GM21717 (cell line): ENCODE results near the gene MAP6.
A peak's percentile ranks its signal among the peaks of the same experiment; 100 is the strongest.
"Not testable (repeated sequence)": the region's sequence is repeated elsewhere in the genome, so short reads cannot be mapped to it uniquely, and the experiment has no call there.

ENCODE experiments used
- ATAC-seq: cut with Tn5 transposase; IDR thresholded peaks from one replicate; pipeline ENCODE4 v1.9.1; 2021; ENCODE audit warnings: mild to moderate bottlenecking, moderate library complexity; ENCODE audit not compliant: unreplicated experiment

MAP6 gene

DNA sequence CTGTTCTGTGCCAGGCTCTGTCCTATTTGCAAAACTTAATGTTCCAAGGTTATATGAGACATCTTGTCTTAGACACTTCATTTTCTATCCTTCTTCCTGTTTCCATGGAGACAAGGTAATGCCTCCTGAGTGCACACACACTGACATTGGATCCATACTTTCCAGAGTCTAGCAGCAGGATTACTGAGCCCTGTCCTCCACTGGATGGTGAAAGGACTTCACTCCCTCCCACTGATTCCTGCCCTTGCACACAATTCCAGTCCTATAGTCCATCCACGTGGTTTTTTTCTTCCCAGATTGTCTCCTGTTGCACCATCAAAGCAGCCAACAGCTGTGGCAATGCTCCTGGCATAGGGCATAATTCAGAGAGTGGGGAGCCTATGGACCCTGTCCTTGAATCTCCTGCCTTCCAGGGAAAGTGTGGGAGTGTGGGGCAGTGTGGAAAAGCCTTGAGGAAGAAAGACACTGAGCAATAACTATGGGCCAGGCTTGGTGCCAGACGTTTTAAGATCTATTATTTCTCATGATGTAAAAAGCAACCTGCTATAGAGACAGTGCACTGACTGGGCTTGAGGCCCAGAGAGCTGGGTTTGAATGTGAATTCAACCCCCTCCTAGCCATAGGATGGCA lies 75.4 kb downstream of the MAP6 start:
- ATAC-seq = no peak

DNA sequence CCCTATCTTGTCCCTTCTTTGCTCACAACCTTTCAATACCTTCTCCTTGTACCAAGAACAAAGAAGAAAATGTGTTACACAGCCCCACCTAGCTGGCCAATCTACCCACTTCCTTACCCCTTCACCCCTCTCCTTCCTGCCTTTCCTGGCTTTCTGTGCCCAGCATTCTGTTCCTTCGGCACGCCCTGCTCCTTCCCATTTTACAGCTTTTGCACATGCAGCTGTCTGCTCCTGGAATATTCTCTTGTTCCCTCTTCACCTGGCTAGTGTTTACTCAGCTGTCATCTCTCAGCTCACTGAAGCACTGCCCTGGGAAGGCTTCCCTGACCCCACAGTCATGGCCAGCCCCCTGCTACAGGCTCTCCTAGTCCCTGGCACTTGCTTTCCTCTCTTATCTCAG lies 76.1 kb downstream of the MAP6 start:
- no peak for ATAC-seq

DNA sequence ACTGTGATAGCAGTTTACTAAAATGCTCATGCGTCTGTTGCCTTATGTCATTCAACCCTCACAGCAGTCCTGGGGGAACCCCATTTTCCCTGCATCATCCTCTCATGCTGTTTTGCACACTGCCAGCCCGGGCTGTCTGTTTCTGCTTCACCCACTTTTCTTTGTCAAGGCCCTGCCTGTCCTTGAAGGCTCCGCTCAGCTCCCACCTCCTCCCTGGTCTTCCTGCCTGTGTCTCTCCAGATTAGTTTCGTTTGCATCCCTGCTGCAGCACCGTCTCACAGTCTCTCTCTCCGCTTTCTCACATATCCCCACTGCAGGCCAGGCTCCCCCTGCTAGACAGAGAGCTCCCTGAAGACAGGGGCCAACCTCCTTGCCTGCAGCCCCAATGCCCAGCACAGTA lies 76.9 kb downstream of the MAP6 start:
- no peak for ATAC-seq

DNA sequence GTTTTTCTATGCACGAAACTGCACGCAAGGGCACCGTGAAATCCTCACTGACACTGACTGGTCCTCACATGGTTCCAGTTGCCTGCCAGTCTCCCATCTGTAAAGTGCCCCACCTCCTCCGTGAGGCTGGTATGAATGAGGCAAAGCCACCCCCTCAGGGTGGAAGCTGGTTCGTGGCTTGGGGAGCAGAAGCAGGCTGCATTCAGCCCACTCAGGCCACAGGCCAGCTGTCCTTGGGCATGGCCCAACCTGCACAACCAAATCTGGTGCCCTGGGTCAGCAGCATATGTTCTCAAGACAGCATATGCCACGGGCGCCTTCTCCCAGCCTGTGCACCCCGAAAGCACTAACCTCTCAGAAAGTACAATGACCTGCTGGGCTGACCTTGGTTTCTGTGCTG lies 77.5 kb downstream of the MAP6 start:
- no peak for ATAC-seq

DNA sequence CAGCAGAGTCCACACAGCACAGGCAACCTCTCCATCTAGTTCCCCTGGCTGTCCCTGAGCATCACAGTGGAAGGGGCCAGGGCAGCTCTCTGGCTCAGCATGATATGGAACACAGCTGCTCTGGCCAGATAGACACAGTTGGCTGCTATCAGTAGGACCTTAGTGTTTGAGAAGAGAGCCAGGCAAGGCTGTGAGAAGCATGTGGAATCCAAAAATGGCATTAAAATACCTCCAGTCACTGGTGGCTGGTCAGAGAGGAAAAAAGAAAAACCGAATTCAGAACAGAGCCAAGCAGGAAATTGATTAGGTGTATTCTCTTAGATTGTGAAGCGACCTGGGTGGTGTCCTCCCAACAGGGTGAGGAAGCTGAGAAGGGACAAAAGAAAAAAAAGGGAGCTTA lies 78.9 kb downstream of the MAP6 start:
- ATAC-seq = no peak

DNA sequence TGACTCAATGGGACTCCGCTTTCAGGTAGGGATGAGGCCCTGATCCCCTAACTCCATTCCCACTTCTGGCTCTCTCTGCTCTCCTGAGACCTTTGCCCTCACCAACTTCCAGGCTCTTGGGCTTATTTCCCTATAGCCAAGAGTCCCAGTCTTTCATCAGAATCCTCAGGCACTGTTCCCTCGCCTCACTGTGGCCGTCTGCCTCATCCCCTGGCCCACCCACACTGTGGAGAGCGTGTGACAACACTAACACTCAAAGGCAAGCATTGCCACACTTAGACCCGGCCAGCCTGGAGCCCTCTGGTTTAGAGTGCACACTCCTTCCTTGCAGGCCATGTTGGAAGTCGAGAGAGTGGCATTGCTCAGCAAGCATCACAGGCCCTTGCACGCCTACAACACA lies 79.8 kb downstream of the MAP6 start:
- ATAC-seq = no peak

DNA sequence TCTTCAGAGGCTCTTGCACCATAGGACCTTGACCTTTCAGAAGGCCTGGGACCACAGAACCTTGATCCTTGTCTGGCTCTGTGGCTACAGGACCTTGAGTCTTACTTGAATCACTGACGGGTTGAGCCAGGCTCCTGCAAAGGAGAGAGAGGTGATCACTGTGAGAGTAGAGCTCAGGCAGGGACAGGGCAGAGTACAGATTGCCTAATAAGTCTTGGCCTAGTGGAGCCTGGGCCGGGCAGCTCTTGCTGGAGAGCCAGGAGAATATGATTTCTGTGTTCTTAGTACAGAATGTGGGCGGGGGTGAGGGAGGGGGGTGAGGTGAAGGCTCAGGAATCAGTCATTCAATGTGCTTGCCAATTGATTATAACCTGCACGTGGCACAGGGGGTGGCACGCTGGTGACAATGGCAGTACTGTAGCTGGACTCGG lies 80.8 kb downstream of the MAP6 start:
- ATAC-seq = no peak

DNA sequence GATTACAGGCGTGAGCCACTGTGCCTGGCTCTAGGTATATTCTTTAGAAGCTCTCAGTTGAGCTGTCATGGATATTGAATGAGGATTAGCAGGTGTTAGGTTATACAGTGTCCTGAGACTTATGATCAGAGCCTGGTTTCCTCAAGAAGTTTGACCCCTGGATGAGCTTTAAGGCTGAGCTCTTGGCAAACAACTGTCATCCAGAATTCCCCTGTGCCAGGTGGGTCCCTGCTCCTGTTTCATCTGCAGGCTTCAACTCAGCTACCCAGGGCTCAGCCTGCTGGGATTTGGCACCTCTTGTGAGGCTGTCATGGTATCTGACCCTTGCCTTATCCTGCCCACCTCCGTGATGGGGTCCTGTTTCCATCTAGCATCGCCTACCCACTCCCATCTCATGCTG lies 82.4 kb downstream of the MAP6 start:
- no peak for ATAC-seq

DNA sequence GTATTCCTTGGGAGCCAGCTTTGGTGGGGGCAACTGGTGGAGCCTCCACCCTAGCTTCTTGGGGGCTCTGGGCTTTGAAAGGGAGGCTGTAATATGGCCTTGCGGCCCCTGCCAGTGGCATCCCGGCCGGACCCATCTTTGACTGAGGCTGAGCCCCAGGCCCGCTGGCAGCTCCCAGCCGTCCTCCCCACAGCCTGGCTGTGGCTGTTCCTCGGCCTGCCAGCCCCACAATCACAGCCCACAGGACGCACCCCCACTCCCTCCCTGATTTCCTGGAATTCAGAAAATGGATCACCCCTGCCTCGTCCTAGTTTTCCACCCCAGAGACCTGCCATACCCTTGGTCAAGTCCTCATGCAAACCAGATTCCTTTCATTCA lies 83.6 kb downstream of the MAP6 start:
- ATAC-seq = no peak

DNA sequence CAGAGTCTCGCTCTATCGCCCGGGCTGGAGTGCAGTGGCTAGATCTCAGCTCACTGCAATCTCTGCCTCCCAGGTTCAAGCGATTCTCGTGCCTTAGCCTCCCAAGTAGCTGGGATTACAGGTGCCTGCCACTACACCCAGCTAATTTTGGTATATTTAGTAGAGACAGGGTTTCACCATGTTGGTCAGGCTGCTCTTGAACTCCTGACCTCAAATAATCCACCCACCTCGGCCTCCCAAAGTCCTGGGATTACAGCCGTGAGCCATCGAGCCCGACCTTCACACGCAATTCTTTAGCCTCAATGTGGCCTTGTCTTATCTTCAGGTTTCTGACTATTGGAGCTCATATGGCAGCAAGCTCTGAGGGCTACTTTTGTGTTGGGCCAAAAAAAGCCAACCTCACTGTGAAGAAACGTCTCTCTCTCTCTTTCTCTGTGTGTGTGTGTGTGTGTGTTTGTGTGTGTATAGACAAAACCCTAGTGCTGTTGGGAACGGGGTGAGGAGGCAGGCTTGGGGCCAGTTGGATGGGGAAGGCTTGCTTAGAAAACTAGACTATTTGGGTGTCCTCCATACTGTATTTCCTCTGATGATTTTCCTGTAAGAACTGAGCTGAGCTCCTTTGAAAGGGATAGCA lies 84.1 kb downstream of the MAP6 start:
- not testable (repeated sequence) for ATAC-seq

DNA sequence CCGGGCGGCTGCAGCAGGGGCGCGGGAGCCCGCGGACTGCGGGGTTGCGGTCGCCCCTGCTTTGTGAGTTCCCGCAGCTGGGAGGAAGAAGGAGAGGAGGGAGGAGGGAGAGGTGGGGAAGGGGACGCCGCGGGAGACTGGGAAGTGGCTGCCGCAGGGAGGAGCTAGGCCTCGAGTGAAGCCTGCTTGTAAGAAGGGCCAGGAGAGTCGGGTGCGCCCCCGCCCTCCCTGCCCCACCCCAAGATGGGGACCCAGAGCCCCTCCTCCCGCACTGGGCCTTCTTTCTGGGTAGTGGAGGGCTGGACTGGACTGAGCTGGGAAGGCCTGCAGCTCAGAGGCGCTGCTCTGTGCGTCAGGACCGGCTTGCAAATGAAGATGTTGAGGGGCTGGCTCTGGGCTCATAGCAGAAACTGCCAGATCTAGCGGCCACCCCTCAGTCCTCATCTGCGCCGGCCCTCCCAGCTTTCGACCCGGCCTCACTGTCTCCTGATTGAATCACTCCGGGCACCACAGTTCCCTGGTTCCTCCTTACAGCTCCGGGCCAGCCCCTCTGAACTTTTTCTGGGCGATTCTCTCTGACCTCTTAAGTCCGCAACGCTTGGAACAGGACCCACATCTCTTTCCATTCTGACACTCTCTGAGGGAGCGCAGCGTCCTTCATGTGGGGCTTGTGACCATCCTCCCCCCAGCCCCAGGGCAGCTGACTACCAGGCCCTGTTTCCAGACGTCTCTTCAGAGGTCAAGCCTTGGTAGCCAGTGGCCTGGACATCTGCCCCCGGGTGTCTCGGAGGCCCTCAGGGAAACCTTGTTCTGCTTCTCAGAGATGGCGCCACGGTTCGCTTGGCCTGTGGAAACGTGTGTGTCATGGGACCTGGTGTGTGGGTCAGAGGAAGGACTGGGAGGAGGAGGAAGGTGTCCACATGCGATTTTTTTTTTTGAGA lies 84.8 kb downstream of the MAP6 start:
- ATAC-seq = no peak

DNA sequence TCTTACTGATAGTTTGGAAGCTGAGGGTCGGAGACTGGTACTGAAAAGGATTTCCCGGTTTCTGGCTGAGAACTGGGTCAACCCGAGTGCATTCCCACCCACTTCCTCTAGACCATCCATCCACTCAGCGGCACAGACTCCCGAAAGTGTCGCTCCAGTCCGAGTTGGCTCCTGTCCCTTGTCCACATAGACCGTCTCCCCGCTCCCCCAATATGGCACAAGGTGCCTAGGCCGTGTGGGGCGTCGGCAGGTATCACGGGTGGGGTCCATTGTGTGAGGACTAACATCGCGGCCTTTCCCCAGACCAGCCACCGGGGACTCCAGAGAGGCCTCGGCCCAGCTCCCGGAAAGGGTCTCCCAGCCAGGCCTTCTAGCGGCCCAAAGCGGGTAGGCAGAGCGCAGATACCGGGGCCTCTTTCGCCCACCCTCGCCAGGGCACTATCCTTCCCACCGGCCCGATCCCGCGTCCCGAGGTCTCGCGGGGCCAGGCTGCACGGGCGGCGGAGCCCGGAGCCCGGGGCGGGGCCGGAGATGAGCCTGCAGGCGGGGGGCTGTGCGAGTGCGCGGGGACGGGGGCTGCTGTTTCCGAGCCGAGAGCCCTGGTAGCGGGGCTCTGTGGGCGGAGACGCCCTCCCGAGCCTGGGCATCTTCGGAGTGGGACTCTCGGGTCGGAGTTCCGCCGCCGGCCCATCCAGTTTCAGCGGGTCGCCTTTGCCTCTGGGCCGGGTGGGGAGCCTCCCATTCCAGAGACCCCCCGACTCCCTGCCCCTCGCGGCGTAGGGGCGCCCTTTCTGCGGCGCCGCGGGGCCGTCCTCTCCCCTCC lies 85.7 kb downstream of the MAP6 start:
- ATAC-seq = peak; percentile 55

DNA sequence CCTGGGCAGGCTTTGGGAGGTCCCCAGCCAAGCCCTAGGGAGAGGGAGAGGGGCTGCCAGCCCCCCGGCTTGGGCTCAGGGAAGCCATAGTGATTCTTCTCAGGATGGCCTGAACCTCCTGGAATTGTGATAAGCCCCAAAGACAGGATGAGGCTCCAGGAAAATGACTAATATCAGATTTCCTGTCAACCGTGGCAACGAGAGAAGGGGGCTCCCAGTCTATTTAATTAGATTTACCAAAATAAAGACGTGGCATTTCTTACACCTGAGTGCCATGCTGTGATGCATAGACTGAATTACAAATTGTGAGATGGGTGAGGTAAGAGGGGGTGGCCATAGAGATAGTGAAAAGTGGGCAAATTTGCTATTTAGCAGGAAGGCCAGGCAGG lies 86.3 kb downstream of the MAP6 start:
- ATAC-seq = no peak

DNA sequence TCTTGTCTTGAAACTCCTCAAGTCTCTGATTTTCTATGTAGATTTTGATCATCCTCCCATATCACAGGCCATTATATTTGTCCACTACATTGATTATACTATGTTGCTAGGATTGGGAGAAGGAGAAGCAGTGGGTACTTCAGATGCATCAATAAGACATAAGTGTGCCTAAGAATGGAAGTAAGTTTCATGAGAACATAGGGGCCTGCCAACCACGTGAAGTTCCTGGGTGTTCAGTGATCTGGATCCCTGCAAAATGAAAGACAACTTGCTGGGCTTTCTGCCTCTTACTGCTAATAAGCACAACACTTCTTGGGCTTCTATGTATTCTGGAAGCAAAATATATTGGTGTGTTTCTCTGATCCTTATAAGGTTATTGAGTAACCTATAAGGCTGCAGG lies 89.0 kb downstream of the MAP6 start:
- ATAC-seq = no peak

DNA sequence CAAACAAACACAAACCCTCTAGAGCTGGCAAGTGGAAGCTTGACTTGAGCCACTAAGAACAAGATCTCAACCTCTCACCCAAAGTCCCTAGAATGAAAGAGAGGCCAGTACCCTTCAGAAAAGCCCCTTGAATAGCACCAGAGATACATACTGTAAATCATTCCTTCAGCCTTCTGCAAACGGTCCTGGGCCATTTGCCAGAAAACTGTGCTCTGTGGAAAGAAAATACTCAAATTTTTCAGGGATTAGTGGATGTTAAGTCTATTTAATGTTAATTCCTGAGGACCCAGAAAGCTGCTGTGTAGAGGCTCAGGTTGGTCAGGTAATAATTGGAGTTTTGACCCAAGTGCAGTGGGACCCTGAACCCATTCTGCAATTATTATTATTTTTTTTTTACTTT lies 89.9 kb downstream of the MAP6 start:
- ATAC-seq = no peak

DNA sequence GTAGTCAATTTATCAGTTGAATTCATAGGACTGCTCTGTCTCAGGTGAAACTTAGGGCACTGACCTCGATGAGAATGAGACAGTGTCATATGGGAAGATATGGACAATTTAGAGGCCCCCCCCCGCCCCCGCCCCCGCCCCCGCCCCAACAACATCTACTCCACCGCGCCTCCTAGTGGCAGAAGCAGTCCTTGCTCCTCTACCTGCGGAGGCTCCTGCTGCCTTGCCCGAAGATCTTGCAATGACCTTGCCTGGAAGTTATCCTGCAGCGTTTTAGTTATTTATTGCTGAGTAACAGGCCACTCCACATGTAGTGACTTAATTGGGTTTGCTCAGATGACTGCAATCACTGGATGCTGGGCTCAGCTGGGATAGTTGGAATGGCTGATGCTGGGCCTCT lies 91.6 kb downstream of the MAP6 start:
- no peak for ATAC-seq

DNA sequence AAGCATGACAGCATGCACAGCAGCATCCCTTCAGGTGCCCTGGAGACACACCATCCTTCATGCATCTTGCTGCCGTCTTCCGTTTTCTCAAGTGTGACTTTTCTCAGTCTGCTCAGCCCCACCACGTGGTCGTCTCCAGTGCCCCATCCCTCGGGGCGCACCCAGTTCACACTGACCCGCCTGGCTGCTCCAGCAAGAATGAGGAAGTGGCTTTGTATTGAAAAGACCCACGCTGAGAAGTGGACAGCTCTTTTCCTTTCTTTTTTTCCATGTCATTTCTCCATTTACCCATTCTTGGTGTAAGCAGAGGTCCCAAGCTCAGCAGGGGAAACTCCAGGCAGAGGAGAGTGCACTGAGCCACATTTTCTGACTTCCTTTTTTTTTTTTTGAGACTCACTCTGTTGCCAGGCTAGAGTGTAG lies 92.3 kb downstream of the MAP6 start:
- no peak for ATAC-seq

DNA sequence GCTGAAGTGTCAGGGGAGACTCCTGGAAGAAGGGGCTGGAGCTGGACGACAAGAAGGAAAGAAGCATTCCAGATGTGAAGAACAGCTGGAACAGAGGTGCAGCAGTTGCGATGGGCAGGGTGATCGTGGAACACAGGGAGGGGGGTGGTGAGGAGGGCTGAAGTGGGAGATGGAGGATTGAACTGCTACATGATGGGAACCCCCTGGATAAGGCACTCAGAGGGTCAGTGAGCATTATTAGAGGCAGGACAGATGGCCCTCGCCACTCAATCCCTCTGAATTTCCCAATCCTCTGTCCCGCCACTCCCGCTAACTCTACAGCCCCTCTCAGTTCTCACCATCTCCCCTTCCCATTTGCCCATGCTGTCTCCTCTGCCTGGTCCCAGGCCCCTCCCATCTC lies 92.8 kb downstream of the MAP6 start:
- no peak for ATAC-seq

DNA sequence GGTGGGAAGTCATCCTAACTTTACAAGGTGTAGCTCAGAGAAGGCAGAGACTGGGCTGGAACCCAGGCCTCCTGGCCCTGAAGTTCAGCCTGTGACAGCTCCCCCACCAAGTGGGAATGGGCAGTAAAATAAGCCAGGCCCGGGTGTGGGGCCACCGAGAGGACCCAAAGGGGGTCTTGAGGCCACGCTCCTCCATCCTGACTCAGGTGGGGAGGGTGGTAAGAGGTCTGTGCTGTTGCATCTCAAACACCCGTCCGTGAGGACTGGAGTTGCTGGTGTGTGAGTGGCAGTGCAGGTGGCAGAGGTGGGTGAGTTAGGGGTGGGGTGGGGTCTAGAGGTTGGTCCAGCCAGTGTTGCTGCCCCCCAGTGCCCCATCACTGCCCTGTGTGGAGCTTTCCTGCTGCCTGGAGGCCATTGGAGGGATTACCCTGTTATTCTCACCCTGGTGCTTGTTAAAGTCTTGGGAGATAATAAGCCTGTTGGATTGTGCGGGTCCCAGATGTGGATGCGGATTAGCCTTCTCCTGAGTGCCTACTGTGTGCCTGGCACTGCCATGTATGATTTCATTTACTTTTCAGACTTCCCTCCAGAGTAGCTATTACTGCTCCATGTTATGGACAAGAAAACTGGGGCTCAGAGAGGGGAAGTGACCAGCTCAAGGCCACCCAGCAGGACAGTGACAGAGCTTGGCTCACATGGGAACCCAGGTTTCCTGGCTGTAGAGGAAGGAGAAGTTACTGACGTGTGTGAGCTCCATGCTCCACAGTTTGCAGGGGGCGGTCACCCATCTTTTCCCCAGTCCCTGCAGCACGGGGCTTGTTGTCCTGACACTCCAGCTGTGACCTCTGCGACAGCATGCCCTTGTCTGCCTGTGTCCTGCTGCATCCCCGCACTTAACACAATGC lies 93.9 kb downstream of the MAP6 start:
- no peak for ATAC-seq

DNA sequence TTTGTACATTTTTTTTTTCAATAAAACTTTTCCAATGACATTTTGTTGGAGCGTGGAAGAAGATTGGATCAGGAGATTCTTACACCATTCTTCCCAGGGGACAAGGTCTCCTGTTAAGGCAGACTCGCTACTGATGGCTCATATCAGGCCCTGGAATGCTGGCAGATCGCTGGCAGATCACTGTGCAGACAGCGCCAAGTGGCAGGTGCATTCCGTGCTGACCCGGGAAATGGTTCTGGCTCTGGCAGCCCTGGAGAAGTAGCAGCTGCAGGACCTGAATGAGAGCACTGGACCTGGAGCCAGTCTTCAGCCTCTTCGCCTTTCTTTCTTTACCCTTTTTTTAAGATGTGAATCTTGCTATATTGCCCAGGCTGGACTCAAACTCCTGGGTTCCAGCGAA lies 96.1 kb downstream of the MAP6 start:
- no peak for ATAC-seq
